D341Med (cell line): ENCODE results near the gene OR8U1.
"Not testable (repeated sequence)": the region's sequence is repeated elsewhere in the genome, so short reads cannot be mapped to it uniquely, and the experiment has no call there.

ENCODE experiments used
- DNase-seq: peaks from one replicate; pipeline ENCODE4 v3.0.0; 2012; ENCODE audit warnings: low spot score

Gene OR8U1

GRCh38 chr11:56375324-56375723 is at the start of gene OR8U1:
OR8U1 (plus strand) TSS chr11:56375624; CDS start chr11:56375624, 0 bp downstream.
- DNase-seq = no peak

- peak; percentile 17 for DNase-seq
These were observed 43.4 kb upstream of the OR8U1 start for GRCh38 chr11:56331861-56332491.

- DNase-seq = no peak
These were observed 42.3 kb upstream of the OR8U1 start for GRCh38 chr11:56333156-56333555.

- no peak for DNase-seq
These were observed 35.1 kb upstream of the OR8U1 start for GRCh38 chr11:56340289-56340688.

- DNase-seq = no peak
These were observed 29.7 kb upstream of the OR8U1 start, which contains the start of gene OR8K1 for GRCh38 chr11:56345739-56346138. OR8K1 (plus strand) TSS chr11:56346039; CDS start chr11:56346039, 0 bp downstream.

- no peak for DNase-seq
These were observed 21.4 kb upstream of the OR8U1 start, which contains the start of gene OR8J1 for GRCh38 chr11:56353991-56354390. OR8J1 (plus strand) TSS chr11:56354291; CDS start chr11:56360247, 5,956 bp downstream.

- no peak for DNase-seq
These were observed 4.7 kb downstream of the OR8U1 start for GRCh38 chr11:56380120-56380519.

- DNase-seq = no peak
These were observed 19.0 kb downstream of the OR8U1 start for GRCh38 chr11:56394381-56394780.

- no peak for DNase-seq
These were observed 20.6 kb downstream of the OR8U1 start for GRCh38 chr11:56396047-56396446.

- not testable (repeated sequence) for DNase-seq
These were observed 26.5 kb downstream of the OR8U1 start for GRCh38 chr11:56401858-56402461.

GRCh38 chr11:56404393-56404792 is 29.0 kb downstream of the OR8U1 start:
- DNase-seq = no peak

- no peak for DNase-seq
These were observed 35.4 kb downstream of the OR8U1 start for GRCh38 chr11:56410801-56411200.

GRCh38 chr11:56412396-56412795 is 37.0 kb downstream of the OR8U1 start, which contains the start of gene OR5AL1:
OR5AL1 (plus strand) TSS chr11:56412696.
- DNase-seq = no peak
